ENCODE results near the gene GBF1. TPM values are rescaled to one million over a fixed set of nuclear protein-coding genes. Genes with fewer than 3 reads are reported as not detected.

The GBF1 gene
- total and polyA plus RNA-seq, 2 of the 13 experiments (the other 11 are each of a cell fraction or from before 2014, with no cell fraction given): 17.1 to 21.9 TPM

DNA sequence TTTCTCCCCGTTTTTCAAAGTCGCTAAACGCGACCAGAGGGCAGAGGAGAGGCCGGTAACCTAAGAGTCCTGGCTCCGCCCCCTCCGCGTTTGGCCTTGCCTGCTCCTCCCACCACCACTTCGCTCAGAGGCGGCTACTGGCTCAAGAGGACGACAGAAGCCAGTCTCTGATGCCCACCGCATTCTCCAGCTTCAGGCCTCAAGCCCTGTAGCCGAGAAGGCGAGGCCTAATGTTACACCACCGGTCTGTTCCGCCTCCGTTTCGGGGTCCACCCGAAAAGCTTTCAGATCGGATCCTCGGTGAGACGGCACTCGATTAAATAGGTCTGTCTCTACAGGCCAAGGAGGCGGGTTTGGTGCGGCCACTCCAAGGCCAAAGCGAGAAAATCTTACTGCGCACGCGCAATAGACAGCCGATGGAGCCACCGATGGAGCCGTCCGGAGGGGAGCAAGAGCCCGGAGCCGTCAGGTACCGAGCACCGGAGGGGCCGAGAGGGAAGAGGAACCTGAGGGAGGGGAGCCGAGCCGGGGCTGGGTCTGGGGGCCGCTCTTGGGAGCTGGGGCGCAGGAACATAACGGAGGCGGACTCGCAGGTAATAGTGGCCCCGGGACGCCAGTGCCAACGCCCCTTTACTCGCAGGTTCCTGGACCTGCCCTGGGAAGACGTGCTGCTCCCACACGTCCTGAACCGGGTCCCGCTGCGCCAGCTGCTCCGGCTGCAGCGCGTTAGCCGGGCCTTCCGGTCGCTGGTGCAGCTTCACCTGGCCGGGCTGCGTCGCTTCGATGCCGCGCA, 175.6 kb downstream of the GBF1 start, which contains the start of gene FBXL15 (continued):
- peak; percentile 92 for TF ChIP-seq ZNF124 (CRISPR knock-in tag; IDR thresholded peaks at IDR 0.05)
- TF ChIP-seq, protein P1, sequence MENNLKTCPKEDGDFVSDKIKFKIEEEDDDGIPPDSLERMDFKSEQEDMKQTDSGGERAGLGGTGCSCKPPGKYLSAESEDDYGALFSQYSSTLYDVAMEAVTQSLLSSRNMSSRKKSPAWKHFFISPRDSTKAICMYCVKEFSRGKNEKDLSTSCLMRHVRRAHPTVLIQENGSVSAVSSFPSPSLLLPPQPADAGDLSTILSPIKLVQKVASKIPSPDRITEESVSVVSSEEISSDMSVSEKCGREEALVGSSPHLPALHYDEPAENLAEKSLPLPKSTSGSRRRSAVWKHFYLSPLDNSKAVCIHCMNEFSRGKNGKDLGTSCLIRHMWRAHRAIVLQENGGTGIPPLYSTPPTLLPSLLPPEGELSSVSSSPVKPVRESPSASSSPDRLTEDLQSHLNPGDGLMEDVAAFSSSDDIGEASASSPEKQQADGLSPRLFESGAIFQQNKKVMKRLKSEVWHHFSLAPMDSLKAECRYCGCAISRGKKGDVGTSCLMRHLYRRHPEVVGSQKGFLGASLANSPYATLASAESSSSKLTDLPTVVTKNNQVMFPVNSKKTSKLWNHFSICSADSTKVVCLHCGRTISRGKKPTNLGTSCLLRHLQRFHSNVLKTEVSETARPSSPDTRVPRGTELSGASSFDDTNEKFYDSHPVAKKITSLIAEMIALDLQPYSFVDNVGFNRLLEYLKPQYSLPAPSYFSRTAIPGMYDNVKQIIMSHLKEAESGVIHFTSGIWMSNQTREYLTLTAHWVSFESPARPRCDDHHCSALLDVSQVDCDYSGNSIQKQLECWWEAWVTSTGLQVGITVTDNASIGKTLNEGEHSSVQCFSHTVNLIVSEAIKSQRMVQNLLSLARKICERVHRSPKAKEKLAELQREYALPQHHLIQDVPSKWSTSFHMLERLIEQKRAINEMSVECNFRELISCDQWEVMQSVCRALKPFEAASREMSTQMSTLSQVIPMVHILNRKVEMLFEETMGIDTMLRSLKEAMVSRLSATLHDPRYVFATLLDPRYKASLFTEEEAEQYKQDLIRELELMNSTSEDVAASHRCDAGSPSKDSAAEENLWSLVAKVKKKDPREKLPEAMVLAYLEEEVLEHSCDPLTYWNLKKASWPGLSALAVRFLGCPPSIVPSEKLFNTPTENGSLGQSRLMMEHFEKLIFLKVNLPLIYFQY (CRISPR knock-in tag; IDR thresholded peaks at IDR 0.05; ENCODE audit: borderline replicate concordance): no peak; the same call in 1 of the 2 replicates
- peak; percentile 52 for TF ChIP-seq RARA (CRISPR knock-in tag; IDR thresholded peaks at IDR 0.05)
- TF ChIP-seq, protein P2, sequence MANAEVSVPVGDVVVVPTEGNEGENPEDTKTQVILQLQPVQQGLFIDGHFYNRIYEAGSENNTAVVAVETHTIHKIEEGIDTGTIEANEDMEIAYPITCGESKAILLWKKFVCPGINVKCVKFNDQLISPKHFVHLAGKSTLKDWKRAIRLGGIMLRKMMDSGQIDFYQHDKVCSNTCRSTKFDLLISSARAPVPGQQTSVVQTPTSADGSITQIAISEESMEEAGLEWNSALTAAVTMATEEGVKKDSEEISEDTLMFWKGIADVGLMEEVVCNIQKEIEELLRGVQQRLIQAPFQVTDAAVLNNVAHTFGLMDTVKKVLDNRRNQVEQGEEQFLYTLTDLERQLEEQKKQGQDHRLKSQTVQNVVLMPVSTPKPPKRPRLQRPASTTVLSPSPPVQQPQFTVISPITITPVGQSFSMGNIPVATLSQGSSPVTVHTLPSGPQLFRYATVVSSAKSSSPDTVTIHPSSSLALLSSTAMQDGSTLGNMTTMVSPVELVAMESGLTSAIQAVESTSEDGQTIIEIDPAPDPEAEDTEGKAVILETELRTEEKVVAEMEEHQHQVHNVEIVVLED (CRISPR knock-in tag; IDR thresholded peaks at IDR 0.05; ENCODE audit: borderline replicate concordance): peak; percentile 79
- TF ChIP-seq SRSF4 (IDR thresholded peaks at IDR 0.05; ENCODE audit: low read depth, low read length, poor library complexity, severe bottlenecking): no peak
- TF ChIP-seq ZNF660 (CRISPR knock-in tag; IDR thresholded peaks at IDR 0.05; ENCODE audit: borderline replicate concordance, low read depth): no peak
- peak; percentile 78; the same call in 1 of the 2 replicates for TF ChIP-seq BORCS8-MEF2B (CRISPR knock-in tag; IDR thresholded peaks at IDR 0.05)
- no peak for TF ChIP-seq HMGA1 (CRISPR knock-in tag; conservative IDR thresholded peaks at IDR 0.05)
- no peak for TF ChIP-seq ZNF101 (CRISPR knock-in tag; IDR thresholded peaks at IDR 0.05; ENCODE audit: borderline replicate concordance, low read depth)
- peak; percentile 95 for TF ChIP-seq RFXAP (CRISPR knock-in tag; IDR thresholded peaks at IDR 0.05; ENCODE audit: borderline replicate concordance)
